CD14-positive monocyte (primary cell): Measurements from ENCODE around the gene TLCD5. TPM values are rescaled to one million over a fixed set of nuclear protein-coding genes. Genes with fewer than 3 reads are reported as not detected.

Experiments used
- DNase-seq, 3 donors: peaks; one replicate each; pipeline ENCODE4 v3.0.0-alpha.2; 2011 to 2022
- H2AFZ ChIP-seq: 2 replicates; pipeline ENCODE4 v1.6.0; 2012; ENCODE audit warnings: mild to moderate bottlenecking, low read depth, low read length, inconsistent platforms; ENCODE audit not compliant: insufficient read depth, poor library complexity, severe bottlenecking
- H3K27ac ChIP-seq, 2 donors: 1 replicate in 1 of 2; 2 replicates in 1 of 2; pipeline ENCODE4 v1.5.1; 2012 to 2013; ENCODE audit warnings: low read length in 2 of 2, control low read depth in 1 of 2, inconsistent platforms in 1 of 2, low read depth in 1 of 2, mild to moderate bottlenecking in 1 of 2
- H3K27me3 ChIP-seq, 2 donors: one replicate each; pipeline versions ENCODE4 v1.6.0 to v1.6.1; 2011 to 2013; ENCODE audit warnings: low read length in 2 of 2; ENCODE audit not compliant: control insufficient read depth in 2 of 2, insufficient read depth in 2 of 2
- H3K36me3 ChIP-seq, 2 donors: replicated peaks in 1 of 2; 1 replicate in 1 of 2; 2 replicates in 1 of 2; pipeline versions ENCODE4 v1.5.1 to v1.6.1; 2012 to 2013; ENCODE audit warnings: low read length in 2 of 2, control low read depth in 1 of 2, inconsistent platforms in 1 of 2, mild to moderate bottlenecking in 1 of 2; ENCODE audit not compliant: insufficient read depth in 2 of 2, control insufficient read depth in 1 of 2
- H3K4me1 ChIP-seq, 2 donors: 1 replicate in 1 of 2; 2 replicates in 1 of 2; pipeline versions ENCODE4 v1.5.1 to v1.6.1; 2012 to 2013; ENCODE audit warnings: low read length in 2 of 2, control low read depth in 1 of 2, inconsistent platforms in 1 of 2, mild to moderate bottlenecking in 1 of 2, moderate library complexity in 1 of 2; ENCODE audit not compliant: insufficient read depth in 2 of 2, control insufficient read depth in 1 of 2
- H3K4me2 ChIP-seq: replicated peaks from 2 replicates; pipeline ENCODE3; 2012; ENCODE audit warnings: low read length, moderate library complexity, mild to moderate bottlenecking; ENCODE audit not compliant: poor library complexity, severe bottlenecking; ENCODE audit errors: extremely low read depth
- H3K4me3 ChIP-seq, 3 experiments: fragments of 200-600 bp in 1 of 3; sonication (generic) in 1 of 3; replicated peaks in 1 of 3; 1 replicate in 2 of 3; 2 replicates in 1 of 3; pipeline ENCODE4 v1.5.1; 2011 to 2013; ENCODE audit warnings: low read length in 3 of 3, mild to moderate bottlenecking in 3 of 3, control low read depth in 2 of 3, low read depth in 2 of 3, inconsistent platforms in 1 of 3, moderate library complexity in 1 of 3
- H3K79me2 ChIP-seq: 2 replicates; pipeline ENCODE4 v1.6.0; 2012; ENCODE audit warnings: mild to moderate bottlenecking, control low read depth, inconsistent platforms, low read length, moderate library complexity; ENCODE audit not compliant: insufficient read depth
- H3K9ac ChIP-seq: 2 replicates; pipeline ENCODE4 v1.6.0; 2017; ENCODE audit warnings: low read length, mild to moderate bottlenecking; ENCODE audit not compliant: insufficient read depth, poor library complexity, severe bottlenecking
- H3K9me3 ChIP-seq, 2 donors: replicated peaks in 1 of 2; 1 replicate in 1 of 2; 2 replicates in 1 of 2; pipeline versions ENCODE4 v1.5.1 to v1.6.1; 2012 to 2013; ENCODE audit warnings: low read length in 2 of 2, control low read depth in 1 of 2; ENCODE audit not compliant: control insufficient read depth in 1 of 2, insufficient read depth in 1 of 2
- H4K20me1 ChIP-seq: 2 replicates; pipeline ENCODE4 v1.6.0; 2012; ENCODE audit warnings: mild to moderate bottlenecking, low read length, control low read depth, moderate library complexity; ENCODE audit not compliant: insufficient read depth
- H3K27ac Mint-ChIP-seq, 7 donors: one replicate each; pipeline ENCODE4 v1.8.0; 2020; ENCODE audit warnings: mild to moderate bottlenecking in 7 of 7, mixed read lengths in 7 of 7, moderate library complexity in 6 of 7, inconsistent platforms in 2 of 7
- H3K27me3 Mint-ChIP-seq, 3 donors: one replicate each; pipeline ENCODE4 v1.8.0; 2021 to 2022; ENCODE audit warnings: low read depth in 3 of 3, mild to moderate bottlenecking in 3 of 3, mixed read lengths in 3 of 3, moderate library complexity in 3 of 3, inconsistent platforms in 1 of 3
- H3K36me3 Mint-ChIP-seq, 2 donors: one replicate each; pipeline ENCODE4 v1.8.0; 2020; ENCODE audit warnings: mixed read lengths in 2 of 2, inconsistent platforms in 1 of 2, mild to moderate bottlenecking in 1 of 2
- H3K4me1 Mint-ChIP-seq: one replicate; pipeline ENCODE4 v1.8.0; 2020; ENCODE audit warnings: mild to moderate bottlenecking, mixed read lengths
- H3K4me3 Mint-ChIP-seq, 2 donors: one replicate each; pipeline ENCODE4 v1.8.0; 2020; ENCODE audit warnings: mild to moderate bottlenecking in 2 of 2, mixed read lengths in 2 of 2, moderate library complexity in 1 of 2
- H3K9me3 Mint-ChIP-seq, 7 donors: one replicate each; pipeline ENCODE4 v1.8.0; 2020 to 2022; ENCODE audit warnings: mixed read lengths in 7 of 7, mild to moderate bottlenecking in 6 of 7, moderate library complexity in 6 of 7, inconsistent platforms in 2 of 7
- CTCF ChIP-seq: fragments of 200-600 bp; IDR thresholded peaks from one replicate; pipeline ENCODE4 v1.8.0; 2022; ENCODE audit warnings: antibody characterized with exemption, mild to moderate bottlenecking
- WGBS: methylation state at CpG from one replicate; pipeline ENCODE4 v1.1.5; 2013; ENCODE audit warnings: missing lambda C conversion rate; ENCODE audit not compliant: insufficient coverage; 5-methylcytosine and 5-hydroxymethylcytosine counted together
- intact Hi-C, 2 donors: fragments of 100-400 bp; cut with micrococcal nuclease; formaldehyde crosslinking; loops; one replicate each; pipeline versions ENCODE4 v1.15.0 to v1.15.1; 2023
- polyA plus RNA-seq, 3 donors: library from polyadenylated mRNA; depleted of rRNA in 1 of 3; unstranded in 2 of 3; stranded (reverse) in 1 of 3; fragments of 300-500 nt in 2 of 3; fragments of >200 nt in 1 of 3; fragmentation: Illumina TruSeq in 2 of 3; gene quantifications; 1 replicate in 2 of 3; 2 replicates in 1 of 3; pipeline ENCODE4 v1.2.3, GENCODE V29; 2012 to 2021

Gene TLCD5
- polyA plus RNA-seq, 3 donors = not detected

GRCh38 chr11:120305286-120305685 is 19.8 kb upstream of the TLCD5 start:
- WGBS = 78% methylated on average over 8 of the region's 12 CpGs
- no peak for DNase-seq
- intact Hi-C loops = no loop called here
- H3K27me3 ChIP-seq = peaks cover 3 to 21% of the 10 kb centered on the region in 2 donors
- no peak overlapping the region for H3K27ac Mint-ChIP-seq
- no peaks in the 10 kb centered on the region for H3K9me3 ChIP-seq
- no peaks in the 10 kb centered on the region for H3K9me3 Mint-ChIP-seq
- H3K4me1 Mint-ChIP-seq = peaks cover 1% of the 10 kb centered on the region
- H3K36me3 Mint-ChIP-seq = no peaks in the 10 kb centered on the region
- no peak overlapping the region for H3K4me2 ChIP-seq
- H3K27ac ChIP-seq = no peak overlapping the region
- no peaks in the 10 kb centered on the region for H3K4me1 ChIP-seq
- no peak overlapping the region for H3K4me3 ChIP-seq
- H3K9ac ChIP-seq = no peak overlapping the region
- no peak overlapping the region for H2AFZ ChIP-seq
- peaks cover 24 to 50% (median 30%) of the 10 kb centered on the region in 3 donors for H3K27me3 Mint-ChIP-seq
- H4K20me1 ChIP-seq = no peaks in the 10 kb centered on the region
- no peak for TF ChIP-seq CTCF
- H3K4me3 Mint-ChIP-seq = peak overlapping the region in 1 of 2 donors; percentile 67
- H3K36me3 ChIP-seq = no peaks in the 10 kb centered on the region
- H3K79me2 ChIP-seq = no peaks in the 10 kb centered on the region

GRCh38 chr11:120306519-120307242 is 18.4 kb upstream of the TLCD5 start:
- Mint-ChIP-seq H3K4me1 (peaks cover 1% of the 10 kb centered on the region), H3K27me3 (peaks cover 17 to 48% (median 27%) of the 10 kb centered on the region in 3 donors), H3K4me3 (no peak overlapping the region), H3K36me3 (no peaks in the 10 kb centered on the region), H3K9me3 (no peaks in the 10 kb centered on the region), H3K27ac (no peak overlapping the region)
- Histone ChIP-seq H3K4me1 (no peaks in the 10 kb centered on the region), H3K79me2 (no peaks in the 10 kb centered on the region), H4K20me1 (no peaks in the 10 kb centered on the region), H3K4me3 (no peak overlapping the region), H3K9me3 (no peaks in the 10 kb centered on the region), H3K9ac (no peak overlapping the region), H3K4me2 (no peak overlapping the region), H3K36me3 (no peaks in the 10 kb centered on the region), H2AFZ (no peak overlapping the region), H3K27me3 (peaks cover 15 to 35% of the 10 kb centered on the region in 2 donors), H3K27ac (no peak overlapping the region)
- DNase-seq = peak in 1 of 3 donors; percentile 13
- 59% methylated on average over 7 of the region's 11 CpGs for whole genome bisulfite sequencing
- no peak for TF ChIP-seq CTCF
- intact Hi-C loops = no loop called here
